VCaP (cell line): Measurements from ENCODE around the gene TMPRSS3.
A peak's percentile ranks its signal among the peaks of the same experiment; 100 is the strongest.
"Not testable (repeated sequence)": the region's sequence is repeated elsewhere in the genome, so short reads cannot be mapped to it uniquely, and the experiment has no call there.

Experiments used
- H3K27ac ChIP-seq: fragments of 450-650 bp; 2 replicates; pipeline ENCODE4 v1.5.1; 2017
- TF ChIP-seq, protein P1 (sequence below): fragments of 450-650 bp; conservative IDR thresholded peaks from 2 replicates; pipeline ENCODE4 v1.5.1; 2017; ENCODE audit warnings: mild to moderate bottlenecking, moderate library complexity

Gene TMPRSS3

DNA sequence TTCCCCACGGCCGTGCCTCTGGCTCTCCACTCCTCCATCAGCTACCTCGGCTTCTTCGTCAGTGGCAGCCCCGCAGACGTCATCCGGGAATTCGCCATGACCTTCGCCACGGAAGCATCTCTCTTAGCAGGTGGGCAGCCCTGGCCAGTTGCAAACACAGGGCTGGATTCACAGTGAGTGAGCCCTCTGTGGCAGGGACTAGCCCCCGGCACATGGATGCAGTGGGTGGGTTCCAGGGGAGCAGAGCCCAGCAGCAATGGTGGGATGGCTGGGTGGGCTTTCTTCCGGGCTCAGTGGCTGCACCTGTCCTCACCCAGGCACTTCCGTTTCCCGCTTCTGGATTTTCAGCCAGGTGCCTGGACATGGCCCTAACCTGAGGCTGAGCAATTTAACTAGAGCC lies 17.2 kb upstream of the TMPRSS3 start:
- TF ChIP-seq, protein P1, sequence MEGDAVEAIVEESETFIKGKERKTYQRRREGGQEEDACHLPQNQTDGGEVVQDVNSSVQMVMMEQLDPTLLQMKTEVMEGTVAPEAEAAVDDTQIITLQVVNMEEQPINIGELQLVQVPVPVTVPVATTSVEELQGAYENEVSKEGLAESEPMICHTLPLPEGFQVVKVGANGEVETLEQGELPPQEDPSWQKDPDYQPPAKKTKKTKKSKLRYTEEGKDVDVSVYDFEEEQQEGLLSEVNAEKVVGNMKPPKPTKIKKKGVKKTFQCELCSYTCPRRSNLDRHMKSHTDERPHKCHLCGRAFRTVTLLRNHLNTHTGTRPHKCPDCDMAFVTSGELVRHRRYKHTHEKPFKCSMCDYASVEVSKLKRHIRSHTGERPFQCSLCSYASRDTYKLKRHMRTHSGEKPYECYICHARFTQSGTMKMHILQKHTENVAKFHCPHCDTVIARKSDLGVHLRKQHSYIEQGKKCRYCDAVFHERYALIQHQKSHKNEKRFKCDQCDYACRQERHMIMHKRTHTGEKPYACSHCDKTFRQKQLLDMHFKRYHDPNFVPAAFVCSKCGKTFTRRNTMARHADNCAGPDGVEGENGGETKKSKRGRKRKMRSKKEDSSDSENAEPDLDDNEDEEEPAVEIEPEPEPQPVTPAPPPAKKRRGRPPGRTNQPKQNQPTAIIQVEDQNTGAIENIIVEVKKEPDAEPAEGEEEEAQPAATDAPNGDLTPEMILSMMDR, result no peak

GRCh38 chr21:42412636-42412933 lies 16.7 kb upstream of the TMPRSS3 start:
- H3K27ac ChIP-seq, result no peak overlapping the region
- TF ChIP-seq, protein P1, result no peak

More for the DNA sequence above, 17.2 kb upstream of the TMPRSS3 start:
- no peak overlapping the region for H3K27ac ChIP-seq

DNA sequence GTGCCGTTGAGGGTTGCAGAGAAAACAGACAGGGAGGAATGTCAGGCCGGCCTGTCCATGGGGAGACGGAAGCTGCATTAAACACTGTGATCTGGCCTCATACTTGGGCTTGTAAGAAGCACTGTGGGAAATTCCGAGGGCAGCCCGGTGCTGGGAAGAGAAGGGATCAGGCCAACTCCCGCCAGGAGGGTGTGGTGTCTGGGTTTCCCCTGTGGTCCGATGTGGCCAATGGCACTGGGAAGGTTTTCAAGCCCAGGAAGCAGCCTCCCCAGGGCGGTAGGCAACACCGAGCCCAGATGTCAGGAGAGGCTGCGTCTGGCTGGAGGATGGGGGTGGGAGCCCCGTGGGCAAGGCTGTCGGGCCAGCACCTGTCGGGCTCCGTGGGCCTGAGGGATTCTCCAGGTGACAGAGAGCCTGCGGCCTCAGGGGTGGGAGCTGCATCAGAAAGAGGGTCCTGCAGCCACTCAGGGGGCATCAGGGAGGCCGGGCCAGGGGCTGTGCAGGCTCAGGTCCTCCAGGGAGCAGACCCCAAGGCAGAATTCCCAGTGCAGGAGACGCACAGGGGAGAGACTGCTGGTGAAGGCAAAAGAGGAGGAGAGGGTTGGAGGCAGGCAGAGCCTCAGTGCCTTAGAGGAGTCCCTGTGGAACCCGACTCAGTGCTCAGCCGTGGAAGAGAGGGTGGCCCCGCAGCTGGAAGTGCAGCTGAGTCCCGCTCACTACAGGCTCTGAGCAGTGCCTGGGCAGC lies 16.2 kb upstream of the TMPRSS3 start:
- H3K27ac ChIP-seq, result no peak overlapping the region
- TF ChIP-seq, protein P1, result no peak

GRCh38 chr21:42411197-42411869 lies 15.5 kb upstream of the TMPRSS3 start:
- H3K27ac ChIP-seq, result no peak overlapping the region
- TF ChIP-seq, protein P1, result peak; percentile 73

DNA sequence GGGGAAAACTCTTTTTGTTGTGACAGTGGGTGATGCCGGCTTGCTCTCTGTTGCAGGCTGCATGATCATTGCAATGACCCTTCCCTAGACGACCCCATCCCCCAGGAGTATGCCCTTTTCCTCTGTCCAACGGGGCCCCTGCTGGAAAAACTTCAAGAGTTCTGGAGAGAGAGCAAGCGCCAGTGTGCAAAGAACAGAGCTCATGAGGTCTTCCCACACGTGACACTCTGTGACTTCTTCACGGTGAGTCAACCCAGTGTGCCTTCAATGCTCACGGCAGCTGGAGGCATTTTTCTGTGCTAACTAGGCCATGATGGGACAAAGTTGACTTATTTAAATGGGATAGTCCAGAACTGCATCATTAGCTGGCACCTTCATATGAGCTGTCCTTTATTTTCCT lies 13.5 kb upstream of the TMPRSS3 start:
- TF ChIP-seq, protein P1, result no peak
- no peak overlapping the region for H3K27ac ChIP-seq

GRCh38 chr21:42408718-42409117 lies 12.9 kb upstream of the TMPRSS3 start:
- H3K27ac ChIP-seq, result not testable (repeated sequence)

DNA sequence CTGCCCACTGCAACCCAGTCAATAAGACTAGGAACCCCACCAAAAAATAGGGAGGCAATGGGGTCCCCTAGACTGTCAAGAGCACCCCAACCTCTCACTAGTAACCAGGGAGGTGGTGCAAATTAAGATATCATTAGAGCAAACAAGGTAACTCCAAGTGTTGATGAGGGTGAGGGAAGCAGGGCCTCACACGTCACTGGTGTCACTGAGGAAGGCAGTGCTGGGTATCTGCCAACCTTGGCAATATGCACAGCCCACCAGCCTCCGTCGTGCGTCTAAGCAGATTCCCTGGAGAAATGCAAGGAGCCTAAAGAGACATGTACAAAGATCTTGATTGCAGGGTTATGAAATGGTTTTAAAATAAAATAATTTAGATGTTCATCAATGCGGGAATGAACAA lies 11.6 kb upstream of the TMPRSS3 start:
- no peak overlapping the region for H3K27ac ChIP-seq
- TF ChIP-seq, protein P1, result no peak

DNA sequence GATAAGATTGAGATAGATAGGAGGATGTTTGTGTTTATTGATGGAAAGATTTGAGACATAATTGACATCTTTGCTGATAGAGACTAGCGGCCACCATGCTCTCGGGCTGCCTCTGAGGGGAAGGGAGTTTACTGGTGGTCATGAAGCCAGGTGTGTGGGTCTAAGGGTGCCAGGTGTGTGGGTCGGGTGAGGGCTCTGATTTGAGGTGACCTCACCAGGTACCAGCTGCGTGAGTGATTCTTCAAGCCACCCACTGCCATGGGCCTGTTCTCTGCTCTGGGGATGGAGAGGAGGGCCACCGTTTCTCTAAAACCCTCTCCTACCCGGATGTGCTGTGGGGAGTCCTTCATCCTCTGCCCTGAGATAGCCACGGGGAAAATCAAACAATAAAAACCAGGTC lies 11.0 kb upstream of the TMPRSS3 start:
- no peak overlapping the region for H3K27ac ChIP-seq
- TF ChIP-seq, protein P1, result no peak
